Measurements from ENCODE around the gene CETN2. TPM values are rescaled to one million over a fixed set of nuclear protein-coding genes. Genes with fewer than 3 reads are reported as not detected.

Gene CETN2
- total RNA-seq, 1 experiment from 2014 or later = 24.6 TPM

DNA sequence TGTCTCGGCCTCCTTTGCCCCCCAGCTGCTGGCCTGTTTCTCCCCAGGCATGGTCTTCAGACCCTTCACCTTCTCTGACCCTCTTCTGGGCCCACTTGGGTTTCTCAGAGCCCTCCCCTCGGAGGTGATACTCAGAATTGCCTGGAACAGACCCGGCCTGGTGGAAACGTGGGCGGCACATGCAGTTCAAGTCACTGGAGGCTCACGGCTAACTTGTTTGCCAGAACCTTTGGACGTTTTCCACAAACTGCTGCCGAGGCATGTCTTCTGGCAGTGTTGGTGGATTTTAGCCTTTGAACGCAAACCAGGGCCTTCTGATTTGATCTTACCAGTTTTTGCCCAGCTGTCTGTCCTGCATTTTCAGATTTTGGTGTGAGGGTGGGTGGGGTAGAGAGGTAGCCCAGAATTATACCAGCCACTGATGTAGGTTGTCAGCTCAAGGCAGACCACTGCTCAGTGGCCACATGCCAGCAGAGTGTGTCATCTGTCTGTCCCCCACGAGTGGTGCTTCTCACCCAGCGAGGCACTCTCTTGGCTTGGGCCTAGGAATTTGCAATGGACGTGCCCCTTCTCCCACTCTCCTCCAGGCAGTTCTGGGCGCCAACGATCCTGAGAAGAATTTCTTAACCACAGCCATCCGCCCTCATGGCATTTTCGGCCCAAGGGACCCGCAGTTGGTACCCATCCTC, 34.8 kb upstream of the CETN2 start:
- H2BK20ac ChIP-seq (ENCODE audit: low read depth, low read length, poor library complexity, severe bottlenecking) = no peak overlapping the region
- no peaks in the 10 kb centered on the region for H3K4me1 Mint-ChIP-seq
- H3K27me3 ChIP-seq (ENCODE audit: insufficient read depth, low read length) = no peaks in the 10 kb centered on the region
- H3K23ac ChIP-seq (ENCODE audit: insufficient read length, low read depth, low read length) = no peak overlapping the region
- no peak overlapping the region for H3K56ac ChIP-seq (ENCODE audit: insufficient read length, low read depth, low read length)
- H4K20me1 ChIP-seq (ENCODE audit: control insufficient read depth, insufficient read depth, insufficient read length) = no peaks in the 10 kb centered on the region
- no peak overlapping the region for H3K18ac ChIP-seq (ENCODE audit: insufficient read length, low read depth, low read length)
- H3K4ac ChIP-seq (ENCODE audit: low read depth, low read length) = no peak overlapping the region
- H3K9ac ChIP-seq (ENCODE audit: extremely low read depth, insufficient read length, low read length) = no peak overlapping the region
- no peak overlapping the region for H2BK5ac ChIP-seq (ENCODE audit: insufficient read length, low read length)
- H3K23me2 ChIP-seq (ENCODE audit: insufficient read length, low read depth, low read length, poor library complexity, severe bottlenecking) = no peaks in the 10 kb centered on the region
- H3K36me3 Mint-ChIP-seq (ENCODE audit: insufficient read depth in 1 of 3, low read depth in 3 of 3) = peaks cover 45 to 77% (median 46%) of the 10 kb centered on the region in 3 experiments
- H2AFZ ChIP-seq (ENCODE audit: low read length) = no peak overlapping the region
- H3K27ac ChIP-seq (ENCODE audit: insufficient read length, low read depth, low read length) = no peak overlapping the region
- no peak overlapping the region for H3T11ph ChIP-seq (ENCODE audit: low read length)
- H3K14ac ChIP-seq (ENCODE audit: insufficient read depth, low read length) = no peak overlapping the region
- H3K4me2 ChIP-seq (ENCODE audit: insufficient read depth, insufficient read length, low read length) = no peak overlapping the region
- peaks cover 77 to 81% of the 10 kb centered on the region in 2 experiments for H3K9me3 Mint-ChIP-seq
- no peak overlapping the region for H2BK12ac ChIP-seq (ENCODE audit: insufficient read length, low read depth, low read length)
- no peaks in the 10 kb centered on the region for H3K79me1 ChIP-seq (ENCODE audit: insufficient read depth, low read depth, low read length, poor library complexity, severe bottlenecking)
- no peak overlapping the region for H4K8ac ChIP-seq (replicated peaks; ENCODE audit: insufficient read length, low read depth, low read length)
- H4K5ac ChIP-seq (ENCODE audit: insufficient read length, low read depth, low read length) = no peak overlapping the region
- H2AK5ac ChIP-seq (ENCODE audit: insufficient read length, low read length) = no peak overlapping the region
- no peak for DNase-seq
- no peak overlapping the region; a peak in 1 of 7 replicates for H3K27ac Mint-ChIP-seq
- no peak overlapping the region for H2BK120ac ChIP-seq (ENCODE audit: low read depth, low read length, poor library complexity, severe bottlenecking)
- H3K4me3 Mint-ChIP-seq = no peak overlapping the region
- H3K27me3 Mint-ChIP-seq (ENCODE audit: low read depth) = no peaks in the 10 kb centered on the region; the same call in 1 of the 2 replicates
- peaks cover 28% of the 10 kb centered on the region for H3K9me3 ChIP-seq (ENCODE audit: control insufficient read depth, low read depth, low read length)
- no peak overlapping the region for H2BK15ac ChIP-seq (ENCODE audit: low read depth, low read length)
- TF ChIP-seq, protein P1, sequence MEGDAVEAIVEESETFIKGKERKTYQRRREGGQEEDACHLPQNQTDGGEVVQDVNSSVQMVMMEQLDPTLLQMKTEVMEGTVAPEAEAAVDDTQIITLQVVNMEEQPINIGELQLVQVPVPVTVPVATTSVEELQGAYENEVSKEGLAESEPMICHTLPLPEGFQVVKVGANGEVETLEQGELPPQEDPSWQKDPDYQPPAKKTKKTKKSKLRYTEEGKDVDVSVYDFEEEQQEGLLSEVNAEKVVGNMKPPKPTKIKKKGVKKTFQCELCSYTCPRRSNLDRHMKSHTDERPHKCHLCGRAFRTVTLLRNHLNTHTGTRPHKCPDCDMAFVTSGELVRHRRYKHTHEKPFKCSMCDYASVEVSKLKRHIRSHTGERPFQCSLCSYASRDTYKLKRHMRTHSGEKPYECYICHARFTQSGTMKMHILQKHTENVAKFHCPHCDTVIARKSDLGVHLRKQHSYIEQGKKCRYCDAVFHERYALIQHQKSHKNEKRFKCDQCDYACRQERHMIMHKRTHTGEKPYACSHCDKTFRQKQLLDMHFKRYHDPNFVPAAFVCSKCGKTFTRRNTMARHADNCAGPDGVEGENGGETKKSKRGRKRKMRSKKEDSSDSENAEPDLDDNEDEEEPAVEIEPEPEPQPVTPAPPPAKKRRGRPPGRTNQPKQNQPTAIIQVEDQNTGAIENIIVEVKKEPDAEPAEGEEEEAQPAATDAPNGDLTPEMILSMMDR (conservative IDR thresholded peaks at IDR 0.05) = no peak
- H4K91ac ChIP-seq (ENCODE audit: insufficient read length, low read depth, low read length) = no peak overlapping the region
- H3K79me2 ChIP-seq (ENCODE audit: insufficient read depth, low read length) = no peaks in the 10 kb centered on the region
- no peaks in the 10 kb centered on the region for H3K4me1 ChIP-seq (ENCODE audit: insufficient read depth, low read length)
- WGBS (ENCODE audit: extremely low coverage, insufficient read length, low lambda C conversion rate) = no CpG with 5 or more reads among the region's 17 CpGs
